Hepatocyte (in vitro differentiated cells): Measurements from ENCODE around the gene CRYBG3. TPM values are rescaled to one million over a fixed set of nuclear protein-coding genes. Genes with fewer than 3 reads are reported as not detected.

Source experiments
- DNase-seq: peaks from one replicate; pipeline ENCODE4 v3.0.0-alpha.2; 2016; ENCODE audit warnings: low spot score
- H2AFZ ChIP-seq: fragments of 200-600 bp; sonication (generic); 2 replicates; pipeline ENCODE4 v1.6.0; 2016; ENCODE audit warnings: antibody characterized with exemption, mild to moderate bottlenecking
- H3K27ac ChIP-seq: fragments of 200-600 bp; sonication (generic); 2 replicates; pipeline ENCODE4 v1.5.1; 2016; ENCODE audit warnings: mild to moderate bottlenecking
- H3K27me3 ChIP-seq: fragments of 200-600 bp; sonication (generic); 2 replicates; pipeline ENCODE4 v1.6.1; 2016
- H3K36me3 ChIP-seq: fragments of 200-600 bp; sonication (generic); replicated peaks from 2 replicates; pipeline ENCODE4 v1.5.1; 2016; ENCODE audit warnings: low read depth; ENCODE audit not compliant: insufficient read depth
- H3K4me1 ChIP-seq: fragments of 200-600 bp; sonication (generic); 2 replicates; pipeline ENCODE4 v1.5.1; 2016; ENCODE audit warnings: mild to moderate bottlenecking, moderate library complexity; ENCODE audit not compliant: insufficient read depth
- H3K4me2 ChIP-seq: fragments of 200-600 bp; sonication (generic); 2 replicates; pipeline ENCODE4 v1.6.0; 2016
- H3K4me3 ChIP-seq: fragments of 200-600 bp; sonication (generic); 2 replicates; pipeline ENCODE4 v1.5.1; 2016; ENCODE audit warnings: mild to moderate bottlenecking
- H3K79me2 ChIP-seq: fragments of 200-600 bp; sonication (generic); 2 replicates; pipeline ENCODE4 v1.6.0; 2017; ENCODE audit warnings: mild to moderate bottlenecking
- H3K9me2 ChIP-seq: fragments of 200-600 bp; sonication (generic); replicated peaks from 2 replicates; pipeline ENCODE4 v1.6.0; 2017; ENCODE audit warnings: mild to moderate bottlenecking; ENCODE audit not compliant: insufficient read depth
- H3K9me3 ChIP-seq: fragments of 200-600 bp; sonication (generic); 2 replicates; pipeline ENCODE4 v1.5.1; 2016; ENCODE audit warnings: low read depth, mild to moderate bottlenecking
- H4K20me1 ChIP-seq: fragments of 200-600 bp; sonication (generic); 2 replicates; pipeline ENCODE4 v1.6.0; 2016; ENCODE audit warnings: mild to moderate bottlenecking; ENCODE audit not compliant: insufficient read depth, poor library complexity, severe bottlenecking
- EZH2 ChIP-seq: fragments of 200-600 bp; sonication (generic); IDR thresholded peaks from 2 replicates; pipeline ENCODE4 v1.6.1; 2016; ENCODE audit warnings: antibody characterized with exemption, mild to moderate bottlenecking, borderline replicate concordance
- EZH2phosphoT487 ChIP-seq: fragments of 200-600 bp; sonication (generic); IDR thresholded peaks from one replicate; pipeline ENCODE4 v1.6.1; 2018; ENCODE audit warnings: antibody characterized with exemption, mild to moderate bottlenecking, low read depth, moderate library complexity; ENCODE audit not compliant: unreplicated experiment, severe bottlenecking
- WGBS: methylation state at CpG from one replicate; pipeline ENCODE4 v1.1.6; 2016; ENCODE audit warnings: low lambda C conversion rate; ENCODE audit errors: missing lambda C conversion rate; 5-methylcytosine and 5-hydroxymethylcytosine counted together
- polyA plus RNA-seq: library from polyadenylated mRNA; unstranded; fragments of >200 nt; fragmentation: Nextera tagmentation; extraction: Ambion mirVana; gene quantifications from 2 replicates; pipeline ENCODE4 v1.2.1, GENCODE V29; 2016
- total RNA-seq: library from RNA; depleted of rRNA; stranded (reverse); fragments of >200 nt; gene quantifications from 2 replicates; pipeline ENCODE4 v1.2.3, GENCODE V29; 2014
- TF ChIP-seq, protein P1 (sequence below): fragments of 200-600 bp; sonication (generic); IDR thresholded peaks from 2 replicates; pipeline ENCODE4 v1.5.1; 2016; ENCODE audit warnings: antibody characterized with exemption, mild to moderate bottlenecking; ENCODE audit not compliant: poor library complexity

Gene CRYBG3
- total and polyA plus RNA-seq, 2 experiments from 2014 or later = 1.6 to 13.2 TPM

- no peak overlapping the region for H3K4me3 ChIP-seq
- no peak overlapping the region for H2AFZ ChIP-seq
- 87% methylated on average over 3 of the region's 3 CpGs for WGBS
- no peak overlapping the region for H3K4me2 ChIP-seq
- no peaks in the 10 kb centered on the region for H3K4me1 ChIP-seq
- H3K9me3 ChIP-seq = no peaks in the 10 kb centered on the region
- H3K36me3 ChIP-seq = no peaks in the 10 kb centered on the region
- no peaks in the 10 kb centered on the region for H3K27me3 ChIP-seq
- no peaks in the 10 kb centered on the region for H4K20me1 ChIP-seq
- no peaks in the 10 kb centered on the region for H3K9me2 ChIP-seq
- TF ChIP-seq, protein P1, sequence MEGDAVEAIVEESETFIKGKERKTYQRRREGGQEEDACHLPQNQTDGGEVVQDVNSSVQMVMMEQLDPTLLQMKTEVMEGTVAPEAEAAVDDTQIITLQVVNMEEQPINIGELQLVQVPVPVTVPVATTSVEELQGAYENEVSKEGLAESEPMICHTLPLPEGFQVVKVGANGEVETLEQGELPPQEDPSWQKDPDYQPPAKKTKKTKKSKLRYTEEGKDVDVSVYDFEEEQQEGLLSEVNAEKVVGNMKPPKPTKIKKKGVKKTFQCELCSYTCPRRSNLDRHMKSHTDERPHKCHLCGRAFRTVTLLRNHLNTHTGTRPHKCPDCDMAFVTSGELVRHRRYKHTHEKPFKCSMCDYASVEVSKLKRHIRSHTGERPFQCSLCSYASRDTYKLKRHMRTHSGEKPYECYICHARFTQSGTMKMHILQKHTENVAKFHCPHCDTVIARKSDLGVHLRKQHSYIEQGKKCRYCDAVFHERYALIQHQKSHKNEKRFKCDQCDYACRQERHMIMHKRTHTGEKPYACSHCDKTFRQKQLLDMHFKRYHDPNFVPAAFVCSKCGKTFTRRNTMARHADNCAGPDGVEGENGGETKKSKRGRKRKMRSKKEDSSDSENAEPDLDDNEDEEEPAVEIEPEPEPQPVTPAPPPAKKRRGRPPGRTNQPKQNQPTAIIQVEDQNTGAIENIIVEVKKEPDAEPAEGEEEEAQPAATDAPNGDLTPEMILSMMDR = no peak
- no peak for TF ChIP-seq EZH2phosphoT487
- TF ChIP-seq EZH2 = no peak
- no peak for DNase-seq
- no peaks in the 10 kb centered on the region for H3K79me2 ChIP-seq
- H3K27ac ChIP-seq = no peak overlapping the region
Measured at GRCh38 chr3:97889814-97890213, 68.0 kb downstream of the CRYBG3 start.

- Histone ChIP-seq H3K9me2 (no peaks in the 10 kb centered on the region), H3K9me3 (no peaks in the 10 kb centered on the region), H4K20me1 (no peaks in the 10 kb centered on the region), H2AFZ (no peak overlapping the region), H3K79me2 (no peaks in the 10 kb centered on the region), H3K36me3 (no peaks in the 10 kb centered on the region), H3K4me3 (no peak overlapping the region), H3K27me3 (no peaks in the 10 kb centered on the region), H3K4me2 (no peak overlapping the region), H3K4me1 (no peaks in the 10 kb centered on the region), H3K27ac (no peak overlapping the region)
- WGBS = 89% methylated on average over 1 of the region's 1 CpG
- TF ChIP-seq, protein P1 = no peak
- no peak for TF ChIP-seq EZH2phosphoT487
- no peak for TF ChIP-seq EZH2
- no peak for DNase-seq
Measured at GRCh38 chr3:97892852-97893251, 71.0 kb downstream of the CRYBG3 start.

DNA sequence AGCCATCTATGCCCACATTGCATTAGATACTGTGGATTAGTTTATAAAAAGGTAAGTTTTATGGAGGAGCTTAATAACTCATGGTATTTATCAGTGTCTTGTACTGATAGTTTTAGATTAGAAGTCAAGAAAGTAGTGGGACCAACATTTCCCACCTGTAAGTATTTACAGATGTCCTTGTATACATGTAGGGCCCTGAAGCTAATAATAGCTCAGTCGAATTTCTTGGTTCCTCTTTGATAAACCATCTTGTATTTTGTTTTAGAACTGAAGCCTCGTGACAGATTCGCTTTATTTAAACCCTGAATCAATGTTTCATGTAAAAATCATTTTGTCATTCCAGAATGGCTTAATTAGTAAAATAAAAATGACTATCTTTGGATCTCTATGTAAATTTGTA lies 73.4 kb downstream of the CRYBG3 start:
- TF ChIP-seq, protein P1 = no peak
- TF ChIP-seq EZH2 (no peak), EZH2phosphoT487 (no peak)
- WGBS = 90% methylated on average over 3 of the region's 3 CpGs

GRCh38 chr3:97896129-97896528 lies 74.3 kb downstream of the CRYBG3 start:
- Histone ChIP-seq H3K27ac (no peak overlapping the region), H3K4me3 (no peak overlapping the region), H3K9me2 (no peaks in the 10 kb centered on the region), H3K4me2 (no peak overlapping the region), H2AFZ (no peak overlapping the region), H3K9me3 (no peaks in the 10 kb centered on the region), H3K27me3 (no peaks in the 10 kb centered on the region), H4K20me1 (no peaks in the 10 kb centered on the region), H3K79me2 (no peaks in the 10 kb centered on the region), H3K36me3 (no peaks in the 10 kb centered on the region), H3K4me1 (peaks cover under 1% of the 10 kb centered on the region)
- WGBS = 92% methylated on average over 1 of the region's 1 CpG
- TF ChIP-seq, protein P1 = no peak
- no peak for TF ChIP-seq EZH2phosphoT487
- TF ChIP-seq EZH2 = no peak
- no peak for DNase-seq

More for the DNA sequence above, 73.4 kb downstream of the CRYBG3 start:
- no peaks in the 10 kb centered on the region for H3K4me1 ChIP-seq
- H3K36me3 ChIP-seq = no peaks in the 10 kb centered on the region
- no peaks in the 10 kb centered on the region for H3K27me3 ChIP-seq
- no peaks in the 10 kb centered on the region for H3K9me2 ChIP-seq
- no peak overlapping the region for H2AFZ ChIP-seq
- no peak for DNase-seq
- no peak overlapping the region for H3K4me3 ChIP-seq
- H3K79me2 ChIP-seq = no peaks in the 10 kb centered on the region
- H3K4me2 ChIP-seq = no peak overlapping the region
- no peaks in the 10 kb centered on the region for H4K20me1 ChIP-seq
- H3K9me3 ChIP-seq = no peaks in the 10 kb centered on the region
- H3K27ac ChIP-seq = no peak overlapping the region
